HL-60/S4 treated with retinoic acid at 250 ng/mL for 4 days and 3 days (cell line): ENCODE measurements around the gene CD34.
"Not testable (repeated sequence)": the region's sequence is repeated elsewhere in the genome, so short reads cannot be mapped to it uniquely, and the experiment has no call there.

Experiments used
- in situ Hi-C: fragments of 300-500 bp; cut with MboI; formaldehyde crosslinking; loops from 2 replicates; pipeline ENCODE4 v1.7.0; 2022; ENCODE audit warnings: low sequenced_read_pairs

Gene CD34

GRCh38 chr1:207877914-207878313, 33.0 kb downstream of the CD34 start:
- in situ Hi-C loops, result not testable (repeated sequence)

GRCh38 chr1:207876131-207876530, 34.8 kb downstream of the CD34 start:
- in situ Hi-C loops, result no loop called here

- in situ Hi-C loops, result no loop called here
Observed at GRCh38 chr1:207875532-207875931, 35.4 kb downstream of the CD34 start.

GRCh38 chr1:207873055-207873890, 37.7 kb downstream of the CD34 start:
- in situ Hi-C loops, result loop anchor here (5.0 kb wide), 1 partner anchor 46 kb away; no protein-coding TSS in a partner anchor

- in situ Hi-C loops, result loop anchor here (5.0 kb wide), 1 partner anchor 45 kb away; no protein-coding TSS in a partner anchor
Observed at GRCh38 chr1:207872621-207873020, 38.3 kb downstream of the CD34 start.

GRCh38 chr1:207871117-207871649, 39.7 kb downstream of the CD34 start:
- in situ Hi-C loops, result loop anchor here (5.0 kb wide), 1 partner anchor 44 kb away; no protein-coding TSS in a partner anchor

- in situ Hi-C loops, result loop anchor here (5.0 kb wide), 1 partner anchor 43 kb away; no protein-coding TSS in a partner anchor
Observed at GRCh38 chr1:207870306-207871031, 40.5 kb downstream of the CD34 start.

GRCh38 chr1:207869859-207870258, 41.1 kb downstream of the CD34 start:
- in situ Hi-C loops, result loop anchor here (5.0 kb wide), 1 partner anchor 43 kb away; no protein-coding TSS in a partner anchor

GRCh38 chr1:207868774-207869721, 41.9 kb downstream of the CD34 start:
- in situ Hi-C loops, result no loop called here

- in situ Hi-C loops, result no loop called here
Observed at GRCh38 chr1:207868251-207868773, 42.6 kb downstream of the CD34 start.

- in situ Hi-C loops, result no loop called here
Observed at GRCh38 chr1:207867136-207868109, 43.5 kb downstream of the CD34 start.

GRCh38 chr1:207866471-207867135, 44.3 kb downstream of the CD34 start:
- in situ Hi-C loops, result no loop called here

GRCh38 chr1:207863893-207864535, 46.9 kb downstream of the CD34 start:
- in situ Hi-C loops, result no loop called here

GRCh38 chr1:207862241-207862787, 48.6 kb downstream of the CD34 start:
- in situ Hi-C loops, result no loop called here

- in situ Hi-C loops, result no loop called here
Observed at GRCh38 chr1:207861442-207862177, 49.3 kb downstream of the CD34 start.

GRCh38 chr1:207860531-207860930, 50.4 kb downstream of the CD34 start:
- in situ Hi-C loops, result no loop called here

- in situ Hi-C loops, result no loop called here
Observed at GRCh38 chr1:207858806-207859205, 52.1 kb downstream of the CD34 start.
